ENCODE data around the gene SELENBP1.

The SELENBP1 gene

DNA sequence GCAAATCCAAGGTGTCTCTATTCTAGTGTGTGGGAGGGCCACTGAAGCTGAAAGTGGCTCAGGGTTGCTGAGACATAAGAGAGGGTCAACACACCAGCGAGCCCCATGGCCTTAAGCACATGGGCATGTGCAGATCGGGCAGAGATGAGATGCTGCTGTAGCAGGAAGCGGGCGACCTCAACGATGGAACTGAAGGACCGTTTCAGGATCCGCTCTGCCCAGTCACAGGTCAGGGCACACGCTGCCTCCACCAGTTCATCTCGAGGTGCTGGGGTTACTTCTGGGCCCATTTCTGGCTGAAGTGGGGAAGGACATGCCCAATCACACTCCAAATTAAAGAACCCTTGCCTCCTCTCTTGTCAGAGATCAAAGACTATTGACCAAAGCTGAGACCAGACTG lies 28.9 kb downstream of the SELENBP1 start:
- no peak for DNase-seq

DNA sequence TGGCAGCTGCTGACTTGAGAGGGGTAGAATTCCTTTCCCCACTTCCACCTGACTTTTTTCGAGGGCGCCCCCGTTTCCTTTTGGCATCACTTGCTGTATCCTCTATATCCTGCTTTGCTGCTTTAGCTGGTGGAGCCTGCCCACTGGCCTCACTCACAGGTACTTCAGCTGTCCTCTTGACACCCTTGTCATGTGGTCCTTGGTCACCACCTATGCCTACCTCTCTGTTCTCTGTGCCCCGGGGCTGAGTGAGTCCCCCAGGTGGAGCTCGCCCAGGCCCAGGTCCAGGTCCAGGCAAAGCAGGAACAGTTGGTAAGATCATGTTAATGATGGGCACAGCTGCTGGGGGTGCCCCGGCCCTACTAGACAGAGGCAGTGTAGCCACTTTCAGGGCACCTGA lies 29.9 kb downstream of the SELENBP1 start:
- no peak for DNase-seq

DNA sequence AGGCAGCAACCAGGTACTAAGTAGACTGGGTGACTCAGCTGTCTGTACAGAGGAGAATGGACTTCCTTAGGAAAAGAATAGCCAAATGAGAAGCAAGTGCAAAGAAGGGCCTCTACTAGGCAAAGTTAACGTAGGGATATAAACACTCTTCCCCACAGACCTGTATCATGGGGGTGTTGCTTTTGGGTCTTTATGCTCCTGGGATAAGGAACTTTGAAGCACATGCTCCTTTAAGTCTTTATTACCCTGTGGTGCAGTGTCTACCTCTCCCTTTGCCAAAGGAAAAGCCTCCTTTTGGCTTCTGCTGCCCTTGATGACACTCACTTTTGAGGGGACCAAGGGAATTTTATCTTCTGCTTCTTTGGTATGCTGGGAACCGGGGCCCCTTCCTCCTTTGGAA lies 30.5 kb downstream of the SELENBP1 start:
- DNase-seq: no peak

DNA sequence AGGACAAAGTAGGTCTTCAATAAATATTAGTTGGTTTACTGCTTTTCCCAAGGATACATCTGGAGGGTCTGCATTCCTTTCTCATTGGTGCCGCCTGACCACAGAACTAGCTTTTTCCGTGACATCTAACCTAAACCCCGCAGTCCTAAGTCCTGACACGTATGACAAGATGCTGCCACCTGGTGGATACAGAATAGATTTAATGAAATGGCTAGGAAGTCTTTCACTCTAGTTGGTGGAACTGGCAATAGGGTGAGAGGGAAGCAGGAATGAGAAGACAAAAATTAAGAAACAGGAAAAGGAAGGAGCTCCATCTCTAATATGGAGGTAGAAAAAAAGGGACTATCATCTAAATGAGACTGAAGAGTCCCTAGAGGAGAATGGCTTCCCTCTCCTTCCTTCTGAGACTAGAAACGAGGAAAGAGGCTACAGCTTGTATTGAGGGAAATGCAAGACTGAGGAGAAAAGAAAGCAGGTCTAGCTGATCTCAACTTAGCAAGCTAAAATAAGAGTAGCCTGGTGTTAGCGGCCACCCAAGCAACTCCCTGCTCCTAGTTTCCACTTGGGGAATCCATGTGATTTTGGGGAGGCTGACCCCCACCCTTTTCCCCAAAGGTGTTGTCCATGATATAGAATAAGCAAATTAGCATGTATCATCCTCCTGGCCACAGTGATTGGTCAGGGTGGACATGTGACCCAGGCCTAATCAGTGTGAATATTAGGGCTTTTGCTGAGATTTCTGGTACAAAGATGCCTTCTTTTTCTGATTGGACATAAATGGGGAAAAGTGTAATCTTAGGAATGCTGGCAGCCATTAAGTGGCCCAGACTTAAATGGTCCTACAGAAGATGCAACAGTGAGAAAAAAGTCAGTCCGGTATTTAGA lies 31.4 kb downstream of the SELENBP1 start:
- DNase-seq: peak; percentile 60 to 63

DNA sequence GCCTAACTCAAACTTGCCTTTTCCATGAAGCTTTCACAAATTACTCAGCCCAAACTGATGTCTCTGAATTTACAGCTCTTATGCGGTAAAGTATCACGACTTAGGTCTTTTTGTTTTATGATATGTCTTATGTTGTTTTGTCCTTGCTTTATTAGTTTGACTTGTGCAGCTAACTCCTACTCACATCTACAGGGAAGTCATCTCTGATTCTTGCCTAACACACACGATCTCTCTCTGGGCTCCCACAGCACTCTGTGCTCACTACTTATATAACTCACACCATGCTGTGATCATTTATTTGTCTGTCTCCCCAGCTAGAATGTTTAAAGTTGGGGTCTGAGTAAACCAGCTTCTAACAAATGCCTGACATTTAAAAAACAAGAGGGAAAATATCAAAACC lies 35.9 kb downstream of the SELENBP1 start:
- no peak for DNase-seq

DNA sequence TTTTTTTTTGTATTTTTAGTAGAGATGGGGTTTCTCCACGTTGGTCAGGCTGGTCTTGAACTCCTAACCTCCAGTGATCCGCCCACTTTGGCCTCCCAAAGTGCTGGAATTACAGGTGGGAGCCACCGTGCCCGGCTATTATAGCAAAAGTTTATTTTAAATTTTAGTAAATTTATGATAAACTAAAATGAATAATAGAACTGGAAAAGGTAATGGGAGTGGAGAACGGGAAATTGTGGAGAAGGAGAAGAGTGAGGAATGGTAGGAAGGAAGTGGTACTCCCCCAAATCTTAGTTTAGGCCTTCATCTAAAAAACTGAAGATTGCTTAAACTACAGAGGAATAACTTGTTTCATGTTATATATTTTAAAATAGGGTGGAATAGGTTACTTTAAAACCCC lies 37.7 kb downstream of the SELENBP1 start:
- DNase-seq: no peak

GRCh38 chr1:151327903-151328674 lies 44.4 kb downstream of the SELENBP1 start:
- no peak for DNase-seq

DNA sequence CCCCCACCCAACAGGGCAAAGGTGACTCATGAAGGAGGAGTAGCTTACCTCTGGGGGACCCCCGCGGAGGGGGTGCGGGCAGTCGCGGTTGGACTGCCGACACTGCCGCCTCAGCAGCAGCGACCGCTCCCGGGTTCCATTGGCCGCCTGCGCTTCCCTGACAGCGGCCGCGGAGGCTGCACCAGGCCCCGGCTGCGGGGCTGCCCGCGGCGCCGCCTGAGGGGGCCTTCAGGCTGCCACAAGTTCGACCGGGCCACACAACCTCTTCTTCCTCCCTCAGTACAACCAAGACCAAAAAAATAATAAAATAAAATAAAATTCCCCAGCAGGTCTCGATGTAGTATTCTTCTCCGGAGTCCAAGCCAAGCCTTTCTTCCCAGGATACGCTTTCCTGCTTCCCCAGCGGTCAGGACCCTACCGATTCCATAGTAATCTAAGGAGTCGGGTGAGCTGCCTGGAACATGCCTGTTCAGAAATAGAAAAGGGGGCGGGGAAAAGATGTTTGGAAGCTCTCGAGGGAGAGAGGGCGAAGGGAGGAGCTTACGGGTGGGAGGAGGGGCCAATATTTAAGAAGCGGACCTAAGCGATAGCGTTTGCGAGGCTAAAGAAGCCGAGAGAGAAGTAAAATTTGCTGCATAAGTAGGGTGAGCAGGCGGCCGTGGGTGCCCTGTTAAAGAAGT lies 45.1 kb downstream of the SELENBP1 start, which contains the start of gene PI4KB:
Gene PI4KB (minus strand): TSS at position 194 of the 680 bp plus-strand sequence. CDS start 10,935 bp downstream, outside the sequence.
- peak; percentile 83 to 89 for DNase-seq

- peak; percentile 66 to 67 for DNase-seq
Measured at GRCh38 chr1:151326619-151327222, 45.8 kb downstream of the SELENBP1 start.

GRCh38 chr1:151325646-151326429 lies 46.7 kb downstream of the SELENBP1 start:
- DNase-seq: no peak

GRCh38 chr1:151325231-151325630 lies 47.3 kb downstream of the SELENBP1 start:
- no peak for DNase-seq

GRCh38 chr1:151324390-151324930 lies 48.0 kb downstream of the SELENBP1 start:
- no peak for DNase-seq

- DNase-seq: no peak
Measured at GRCh38 chr1:151318975-151319374, 53.5 kb downstream of the SELENBP1 start.

DNA sequence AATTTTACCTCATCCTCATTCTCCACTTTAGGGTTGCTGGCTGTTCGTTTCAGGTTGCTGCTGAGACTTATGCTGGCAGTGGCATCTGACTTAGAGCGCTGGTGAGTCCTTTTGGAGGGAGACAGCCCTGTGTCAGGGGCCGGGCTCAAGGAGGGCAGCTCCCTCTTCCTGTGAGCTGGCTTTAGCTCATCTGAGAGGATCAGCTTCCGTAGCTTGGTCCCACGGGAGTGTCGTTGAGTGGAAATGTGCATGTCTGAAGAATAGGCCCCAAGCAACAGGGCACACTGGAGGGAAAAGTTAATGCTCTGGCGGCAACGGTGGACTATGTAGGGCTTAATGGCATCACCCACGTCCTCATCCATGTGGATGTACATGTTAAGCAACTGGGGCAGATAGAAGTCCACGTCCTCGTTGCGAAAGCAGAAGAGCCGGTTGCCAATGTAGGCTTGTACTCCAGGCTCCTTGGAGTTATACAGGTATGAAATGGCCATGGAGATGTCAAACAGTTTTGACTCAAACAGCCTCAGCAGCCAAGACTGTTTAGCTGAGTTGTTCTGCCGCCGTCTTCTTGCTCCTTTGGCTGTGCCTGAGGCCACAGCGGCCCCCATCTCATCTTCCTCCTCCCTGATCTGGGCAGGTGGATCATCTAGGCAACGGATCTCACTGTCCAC lies 56.8 kb downstream of the SELENBP1 start:
- DNase-seq: no peak

All from activated CD4-positive, alpha-beta T cell treated with anti-CD3 and anti-CD28 coated beads for 4 hours (primary cell).